HepG2 (cell line): Measurements from ENCODE around the gene GLIS1. TPM values are rescaled to one million over a fixed set of nuclear protein-coding genes. Genes with fewer than 3 reads are reported as not detected.

ENCODE experiments used
- ATAC-seq: fragments of 200-7000 bp; cut with Tn5 transposase; 3 replicates; pipeline ENCODE4 v1.9.1; 2020; ENCODE audit warnings: mild to moderate bottlenecking, moderate library complexity
- BruUV-seq: library from RNA; stranded (reverse); fragments of 400-500 nt; replicated peaks from 2 replicates; lab custom pipeline; 2021; lab: Mats Ljungman, UMichigan
- CTCF ChIA-PET: fragments of 300-600 bp; formaldehyde crosslinking; extraction: SDS; loops from one replicate; lab custom pipeline; 2021; ENCODE audit warnings: low total read pairs, inconsistent platforms, low intra/inter-chr PET ratio; lab: Yijun Ruan, JAX
- POLR2A ChIA-PET: fragments of 350-600 bp; sonication (Branson Sonifier 250); formaldehyde crosslinking; loops from one replicate; lab custom pipeline; 2020; ENCODE audit warnings: antibody characterized with exemption, inconsistent platforms; lab: Yijun Ruan, JAX
- DNase-seq: peaks from one replicate; pipeline ENCODE4 v3.0.0-alpha.2; 2015; ENCODE audit warnings: low spot score
- FAIRE-seq: peaks from 3 replicates; lab custom pipeline; 2011; peaks lifted over from hg19 to GRCh38; lab: Jason Lieb, UNC
- H2AFZ ChIP-seq: one replicate; pipeline ENCODE4 v1.6.1; 2011; ENCODE audit warnings: low read length, inconsistent platforms
- H3K27ac ChIP-seq: fragments of 300-600 bp; 3 replicates; pipeline ENCODE4 v1.8.0; 2011; ENCODE audit warnings: mixed run types, mild to moderate bottlenecking, mixed read lengths, low read length, inconsistent platforms; ENCODE audit not compliant: insufficient read depth; ENCODE audit errors: extremely low read length
- H3K27me3 ChIP-seq, 2 experiments: fragments of 200-600 bp in 1 of 2; 2 replicates in 1 of 2; 3 replicates in 1 of 2; pipeline versions ENCODE4 v1.6.0 to v1.8.0; 2011; ENCODE audit warnings: low read length in 2 of 2, mild to moderate bottlenecking in 2 of 2, moderate library complexity in 2 of 2, inconsistent platforms in 1 of 2; ENCODE audit not compliant: insufficient read depth in 2 of 2, control insufficient read depth in 1 of 2
- H3K36me3 ChIP-seq, 2 experiments: fragments of 200-600 bp in 1 of 2; replicated peaks in 1 of 2; 2 replicates in 1 of 2; 3 replicates in 1 of 2; pipeline versions ENCODE4 v1.5.1 to v1.8.0; 2011; ENCODE audit warnings: low read length in 2 of 2, inconsistent platforms in 1 of 2; ENCODE audit not compliant: insufficient read depth in 2 of 2, control insufficient read depth in 1 of 2
- H3K4me1 ChIP-seq: 2 replicates; pipeline ENCODE4 v1.5.1; 2012; ENCODE audit warnings: low read length, inconsistent platforms; ENCODE audit not compliant: insufficient read depth
- H3K4me2 ChIP-seq: 2 replicates; pipeline ENCODE4 v1.6.0; 2011; ENCODE audit warnings: low read depth, low read length, inconsistent platforms
- H3K4me3 ChIP-seq, 3 experiments: fragments of 200-600 bp in 1 of 3; sonication (generic), shearing (Covaris generic) in 1 of 3; replicated peaks in 1 of 3; 2 replicates each; pipeline ENCODE4 v1.5.1; 2011 to 2016; ENCODE audit warnings: low read length in 3 of 3, inconsistent platforms in 2 of 3, low read depth in 2 of 3, mild to moderate bottlenecking in 2 of 3, control low read depth in 1 of 3, mixed read lengths in 1 of 3; ENCODE audit not compliant: insufficient read depth in 1 of 3
- H3K79me2 ChIP-seq: one replicate; pipeline ENCODE4 v1.6.1; 2011; ENCODE audit warnings: low read length, inconsistent platforms; ENCODE audit not compliant: insufficient read depth
- H3K9ac ChIP-seq: 2 replicates; pipeline ENCODE4 v1.6.0; 2011; ENCODE audit warnings: mild to moderate bottlenecking, low read depth, low read length, inconsistent platforms; ENCODE audit not compliant: insufficient read depth
- H3K9me3 ChIP-seq: 2 replicates; pipeline ENCODE4 v1.5.1; 2012; ENCODE audit warnings: mild to moderate bottlenecking, low read length
- H4K20me1 ChIP-seq: 2 replicates; pipeline ENCODE4 v1.6.0; 2011; ENCODE audit warnings: inconsistent platforms, mild to moderate bottlenecking, low read length, moderate library complexity; ENCODE audit not compliant: insufficient read depth
- CREB1 ChIP-seq, 2 experiments: fragments of 450-650 bp in 1 of 2; IDR thresholded peaks; 2 replicates each; pipeline ENCODE4 v1.6.1; 2016 to 2017; ENCODE audit warnings: control low read depth in 1 of 2, mild to moderate bottlenecking in 1 of 2, missing compliant biosample characterization in 1 of 2, missing genetic modification characterization in 1 of 2
- NCOA5 ChIP-seq: sonication (generic); formaldehyde crosslinking; IDR thresholded peaks from 2 replicates; pipeline ENCODE4 v1.4.0; 2020; ENCODE audit warnings: missing genetic modification reagents
- POLR2A ChIP-seq, 2 experiments: IDR thresholded peaks; 2 replicates each; pipeline ENCODE4 v1.6.1; 2011; ENCODE audit warnings: low read depth in 2 of 2, low read length in 2 of 2, mild to moderate bottlenecking in 1 of 2, moderate library complexity in 1 of 2; ENCODE audit not compliant: insufficient read depth in 1 of 2
- REST ChIP-seq, 2 experiments: IDR thresholded peaks; 2 replicates each; pipeline ENCODE4 v1.6.1; 2011 to 2012; ENCODE audit warnings: low read length in 2 of 2, borderline replicate concordance in 1 of 2, low read depth in 1 of 2, mild to moderate bottlenecking in 1 of 2, moderate library complexity in 1 of 2
- ZNF512B ChIP-seq: sonication (generic); formaldehyde crosslinking; IDR thresholded peaks from 2 replicates; pipeline ENCODE4 v1.5.1; 2020; ENCODE audit warnings: missing genetic modification reagents, mild to moderate bottlenecking, borderline replicate concordance
- ZNF577 ChIP-seq: sonication (generic); formaldehyde crosslinking; IDR thresholded peaks from 2 replicates; pipeline ENCODE4 v1.4.0; 2020; ENCODE audit warnings: mild to moderate bottlenecking, low read depth, missing genetic modification reagents, borderline replicate concordance
- WGBS: methylation state at CpG from one replicate; pipeline ENCODE4 v1.1.6; 2017; ENCODE audit warnings: low lambda C conversion rate; 5-methylcytosine and 5-hydroxymethylcytosine counted together
- in situ Hi-C: cut with HindIII; loops from 2 replicates; pipeline ENCODE4 v1.10.0; 2017; ENCODE audit warnings: low pct_unique_long_range_greater_than_20kb; ENCODE audit not compliant: extremely low pct_ligation_motif_present
- intact Hi-C: fragments of 100-400 bp; cut with micrococcal nuclease; formaldehyde crosslinking; loops from one replicate; pipeline ENCODE4 v1.10.0; 2022; ENCODE audit not compliant: unreplicated experiment
- polyA plus RNA-seq, 8 experiments: library from polyadenylated mRNA; depleted of rRNA in 3 of 8; stranded (reverse) in 7 of 8; unstranded in 1 of 8; fragments of >200 nt; fragmentation: Illumina TruSeq in 4 of 8; extraction: Trizol in 4 of 8; gene quantifications; 2 replicates each; pipeline versions ENCODE4 v1.2.1 to v1.2.3, GENCODE V29; 2011 to 2016; ENCODE audit warnings: low read depth in 4 of 8, missing spikeins in 1 of 8, mixed read lengths in 1 of 8; ENCODE audit not compliant: insufficient read depth in 1 of 8
- total RNA-seq, 5 experiments: library from RNA; depleted of rRNA; stranded (reverse); fragments of >200 nt; fragmentation: Illumina TruSeq; extraction: Trizol; gene quantifications; 2 replicates each; pipeline ENCODE4 v1.2.3, GENCODE V29; 2016; ENCODE audit warnings: low read depth in 1 of 5

Gene GLIS1
- total and polyA plus RNA-seq, 2 of the 13 experiments (the other 11 are each of a cell fraction or from before 2014, with no cell fraction given), result 0.03 TPM; not detected in 1

GRCh38 chr1:53734650-53735211 lies 4.2 kb downstream of the GLIS1 start:
- ChIA-PET CTCF (no interaction called here), POLR2A (no interaction called here)
- Histone ChIP-seq H3K4me1 (peaks cover 5% of the 10 kb centered on the region), H3K4me3 (no peak overlapping the region), H3K9ac (no peak overlapping the region), H3K4me2 (no peak overlapping the region), H3K27me3 (peaks cover 5 to 88% of the 10 kb centered on the region in 2 experiments), H3K36me3 (no peaks in the 10 kb centered on the region), H2AFZ (no peak overlapping the region), H3K79me2 (no peaks in the 10 kb centered on the region), H4K20me1 (no peaks in the 10 kb centered on the region), H3K9me3 (no peaks in the 10 kb centered on the region), H3K27ac (no peak overlapping the region)
- in situ Hi-C loops, result no loop called here
- WGBS, result 25% methylated on average over 8 of the region's 10 CpGs
- FAIRE-seq (no peak), ATAC-seq (no peak), DNase-seq (no peak)
- no TSS peak for BruUV-seq
- no peak for TF ChIP-seq POLR2A (IDR thresholded peaks at IDR 0.05; ENCODE audit: insufficient read depth in 1 of 2, low read depth in 2 of 2, low read length in 2 of 2)
- no peak for TF ChIP-seq ZNF577 (CRISPR knock-in tag)
- TF ChIP-seq NCOA5 (CRISPR knock-in tag), result no peak
- no peak for TF ChIP-seq REST (IDR thresholded peaks at IDR 0.05; ENCODE audit: borderline replicate concordance in 1 of 2, low read depth in 1 of 2, low read length in 2 of 2)
- no peak for TF ChIP-seq ZNF512B (CRISPR knock-in tag)
- peak; percentile 20; the same call in 1 of the 2 replicates for TF ChIP-seq CREB1 (IDR thresholded peaks at IDR 0.05)
- TF ChIP-seq CREB1 (CRISPR knock-in tag; IDR thresholded peaks at IDR 0.05), result no peak
- intact Hi-C loops, result no loop called here
